Measurements from ENCODE around the gene MRPL42. TPM values are rescaled to one million over a fixed set of nuclear protein-coding genes. Genes with fewer than 3 reads are reported as not detected.

MRPL42 gene
- total and polyA plus RNA-seq, 2 experiments from 2014 or later, result 195 to 269 TPM

DNA sequence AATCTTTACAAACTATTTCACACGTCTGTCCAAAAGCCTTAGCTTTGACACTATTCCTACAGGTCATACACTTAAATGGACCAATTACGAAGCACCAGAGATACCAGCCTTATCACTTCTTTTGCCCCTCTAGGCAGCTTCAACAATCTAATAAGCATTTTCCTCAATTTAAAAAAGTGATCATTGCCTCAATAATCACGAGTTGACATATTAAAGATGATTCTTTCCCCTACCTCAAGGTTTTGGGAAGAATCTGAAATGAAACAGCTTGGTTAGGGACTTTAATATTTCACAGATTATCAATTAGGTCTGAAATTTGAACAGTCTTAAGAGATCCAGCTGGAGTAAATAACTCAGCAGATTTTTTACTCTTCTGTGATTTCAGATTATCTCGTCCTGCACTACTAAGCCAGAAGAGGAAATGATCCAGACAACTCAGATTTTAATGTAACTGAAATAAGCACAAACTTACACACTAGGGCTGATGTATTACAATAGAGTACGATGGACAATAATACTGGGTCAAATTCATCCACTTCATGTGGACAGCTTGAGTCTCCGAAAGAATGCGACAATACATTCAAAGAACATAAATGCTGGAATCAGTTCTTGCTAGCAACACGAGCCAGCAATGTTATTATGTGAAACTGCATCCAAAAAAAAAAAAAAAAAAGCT lies 41.4 kb upstream of the MRPL42 start:
- Histone ChIP-seq H4K20me1 (replicated peaks; ENCODE audit: insufficient read depth) (peaks cover 87% of the 10 kb centered on the region), H2AFZ (no peak overlapping the region), H3K27ac (ENCODE audit: low read depth) (no peak overlapping the region), H3K36me3 (ENCODE audit: insufficient read depth) (no peaks in the 10 kb centered on the region), H3K4me3 (no peak overlapping the region), H3K4me1 (ENCODE audit: insufficient read depth) (peaks cover 54% of the 10 kb centered on the region), H3K4me2 (peak overlapping the region; percentile 39; the same call in 1 of the 2 replicates), H3F3A (replicated peaks; ENCODE audit: low read depth) (no peaks in the 10 kb centered on the region), H3K79me2 (replicated peaks; ENCODE audit: insufficient read depth) (peaks cover 98% of the 10 kb centered on the region), H3K27me3 (ENCODE audit: insufficient read depth) (no peaks in the 10 kb centered on the region), H3K9me2 (ENCODE audit: insufficient read depth) (no peaks in the 10 kb centered on the region)
- ATAC-seq (no peak), DNase-seq (ENCODE audit: low spot score) (no peak)
- no peaks in the 10 kb centered on the region for H3K27me3 Mint-ChIP-seq (ENCODE audit: insufficient read depth, low read depth, poor library complexity)
- peak overlapping the region; percentile 17 for H3K27ac Mint-ChIP-seq
- H3K36me3 Mint-ChIP-seq (ENCODE audit: low read depth), result no peaks in the 10 kb centered on the region
- TF ChIP-seq CREB1 (CRISPR knock-in tag; IDR thresholded peaks at IDR 0.05; ENCODE audit: low read depth) (no peak), ZNF114 (CRISPR knock-in tag; IDR thresholded peaks at IDR 0.05) (no peak), NANOG (IDR thresholded peaks at IDR 0.05; ENCODE audit: borderline replicate concordance) (no peak), JUNB (IDR thresholded peaks at IDR 0.05; ENCODE audit: unreplicated experiment) (no peak), POLR2AphosphoS5 (IDR thresholded peaks at IDR 0.05; ENCODE audit: low read depth) (no peak), EZH2phosphoT487 (IDR thresholded peaks at IDR 0.05; ENCODE audit: unreplicated experiment) (no peak), ZNF331 (CRISPR knock-in tag; IDR thresholded peaks at IDR 0.05; ENCODE audit: low read depth) (no peak), STAT1 (IDR thresholded peaks at IDR 0.05; ENCODE audit: unreplicated experiment) (no peak), EZH2 (IDR thresholded peaks at IDR 0.05; ENCODE audit: low read depth, unreplicated experiment) (no peak)
- TF ChIP-seq, protein P1, sequence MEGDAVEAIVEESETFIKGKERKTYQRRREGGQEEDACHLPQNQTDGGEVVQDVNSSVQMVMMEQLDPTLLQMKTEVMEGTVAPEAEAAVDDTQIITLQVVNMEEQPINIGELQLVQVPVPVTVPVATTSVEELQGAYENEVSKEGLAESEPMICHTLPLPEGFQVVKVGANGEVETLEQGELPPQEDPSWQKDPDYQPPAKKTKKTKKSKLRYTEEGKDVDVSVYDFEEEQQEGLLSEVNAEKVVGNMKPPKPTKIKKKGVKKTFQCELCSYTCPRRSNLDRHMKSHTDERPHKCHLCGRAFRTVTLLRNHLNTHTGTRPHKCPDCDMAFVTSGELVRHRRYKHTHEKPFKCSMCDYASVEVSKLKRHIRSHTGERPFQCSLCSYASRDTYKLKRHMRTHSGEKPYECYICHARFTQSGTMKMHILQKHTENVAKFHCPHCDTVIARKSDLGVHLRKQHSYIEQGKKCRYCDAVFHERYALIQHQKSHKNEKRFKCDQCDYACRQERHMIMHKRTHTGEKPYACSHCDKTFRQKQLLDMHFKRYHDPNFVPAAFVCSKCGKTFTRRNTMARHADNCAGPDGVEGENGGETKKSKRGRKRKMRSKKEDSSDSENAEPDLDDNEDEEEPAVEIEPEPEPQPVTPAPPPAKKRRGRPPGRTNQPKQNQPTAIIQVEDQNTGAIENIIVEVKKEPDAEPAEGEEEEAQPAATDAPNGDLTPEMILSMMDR (conservative IDR thresholded peaks at IDR 0.05; ENCODE audit: low read depth in 2 of 2), result no peak
- TF ChIP-seq, protein P2, sequence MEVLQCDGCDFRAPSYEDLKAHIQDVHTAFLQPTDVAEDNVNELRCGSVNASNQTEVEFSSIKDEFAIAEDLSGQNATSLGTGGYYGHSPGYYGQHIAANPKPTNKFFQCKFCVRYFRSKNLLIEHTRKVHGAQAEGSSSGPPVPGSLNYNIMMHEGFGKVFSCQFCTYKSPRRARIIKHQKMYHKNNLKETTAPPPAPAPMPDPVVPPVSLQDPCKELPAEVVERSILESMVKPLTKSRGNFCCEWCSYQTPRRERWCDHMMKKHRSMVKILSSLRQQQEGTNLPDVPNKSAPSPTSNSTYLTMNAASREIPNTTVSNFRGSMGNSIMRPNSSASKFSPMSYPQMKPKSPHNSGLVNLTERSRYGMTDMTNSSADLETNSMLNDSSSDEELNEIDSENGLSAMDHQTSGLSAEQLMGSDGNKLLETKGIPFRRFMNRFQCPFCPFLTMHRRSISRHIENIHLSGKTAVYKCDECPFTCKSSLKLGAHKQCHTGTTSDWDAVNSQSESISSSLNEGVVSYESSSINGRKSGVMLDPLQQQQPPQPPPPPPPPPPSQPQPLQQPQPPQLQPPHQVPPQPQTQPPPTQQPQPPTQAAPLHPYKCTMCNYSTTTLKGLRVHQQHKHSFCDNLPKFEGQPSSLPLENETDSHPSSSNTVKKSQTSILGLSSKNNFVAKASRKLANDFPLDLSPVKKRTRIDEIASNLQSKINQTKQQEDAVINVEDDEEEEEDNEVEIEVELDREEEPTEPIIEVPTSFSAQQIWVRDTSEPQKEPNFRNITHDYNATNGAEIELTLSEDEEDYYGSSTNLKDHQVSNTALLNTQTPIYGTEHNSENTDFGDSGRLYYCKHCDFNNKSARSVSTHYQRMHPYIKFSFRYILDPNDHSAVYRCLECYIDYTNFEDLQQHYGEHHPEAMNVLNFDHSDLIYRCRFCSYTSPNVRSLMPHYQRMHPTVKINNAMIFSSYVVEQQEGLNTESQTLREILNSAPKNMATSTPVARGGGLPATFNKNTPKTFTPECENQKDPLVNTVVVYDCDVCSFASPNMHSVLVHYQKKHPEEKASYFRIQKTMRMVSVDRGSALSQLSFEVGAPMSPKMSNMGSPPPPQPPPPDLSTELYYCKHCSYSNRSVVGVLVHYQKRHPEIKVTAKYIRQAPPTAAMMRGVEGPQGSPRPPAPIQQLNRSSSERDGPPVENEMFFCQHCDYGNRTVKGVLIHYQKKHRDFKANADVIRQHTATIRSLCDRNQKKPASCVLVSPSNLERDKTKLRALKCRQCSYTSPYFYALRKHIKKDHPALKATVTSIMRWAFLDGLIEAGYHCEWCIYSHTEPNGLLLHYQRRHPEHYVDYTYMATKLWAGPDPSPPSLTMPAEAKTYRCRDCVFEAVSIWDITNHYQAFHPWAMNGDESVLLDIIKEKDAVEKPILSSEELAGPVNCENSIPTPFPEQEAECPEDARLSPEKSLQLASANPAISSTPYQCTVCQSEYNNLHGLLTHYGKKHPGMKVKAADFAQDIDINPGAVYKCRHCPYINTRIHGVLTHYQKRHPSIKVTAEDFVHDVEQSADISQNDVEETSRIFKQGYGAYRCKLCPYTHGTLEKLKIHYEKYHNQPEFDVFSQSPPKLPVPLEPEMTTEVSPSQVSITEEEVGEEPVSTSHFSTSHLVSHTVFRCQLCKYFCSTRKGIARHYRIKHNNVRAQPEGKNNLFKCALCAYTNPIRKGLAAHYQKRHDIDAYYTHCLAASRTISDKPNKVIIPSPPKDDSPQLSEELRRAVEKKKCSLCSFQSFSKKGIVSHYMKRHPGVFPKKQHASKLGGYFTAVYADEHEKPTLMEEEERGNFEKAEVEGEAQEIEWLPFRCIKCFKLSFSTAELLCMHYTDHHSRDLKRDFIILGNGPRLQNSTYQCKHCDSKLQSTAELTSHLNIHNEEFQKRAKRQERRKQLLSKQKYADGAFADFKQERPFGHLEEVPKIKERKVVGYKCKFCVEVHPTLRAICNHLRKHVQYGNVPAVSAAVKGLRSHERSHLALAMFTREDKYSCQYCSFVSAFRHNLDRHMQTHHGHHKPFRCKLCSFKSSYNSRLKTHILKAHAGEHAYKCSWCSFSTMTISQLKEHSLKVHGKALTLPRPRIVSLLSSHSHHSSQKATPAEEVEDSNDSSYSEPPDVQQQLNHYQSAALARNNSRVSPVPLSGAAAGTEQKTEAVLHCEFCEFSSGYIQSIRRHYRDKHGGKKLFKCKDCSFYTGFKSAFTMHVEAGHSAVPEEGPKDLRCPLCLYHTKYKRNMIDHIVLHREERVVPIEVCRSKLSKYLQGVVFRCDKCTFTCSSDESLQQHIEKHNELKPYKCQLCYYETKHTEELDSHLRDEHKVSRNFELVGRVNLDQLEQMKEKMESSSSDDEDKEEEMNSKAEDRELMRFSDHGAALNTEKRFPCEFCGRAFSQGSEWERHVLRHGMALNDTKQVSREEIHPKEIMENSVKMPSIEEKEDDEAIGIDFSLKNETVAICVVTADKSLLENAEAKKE (CRISPR knock-in tag; IDR thresholded peaks at IDR 0.05), result no peak
- TF ChIP-seq, protein P3, sequence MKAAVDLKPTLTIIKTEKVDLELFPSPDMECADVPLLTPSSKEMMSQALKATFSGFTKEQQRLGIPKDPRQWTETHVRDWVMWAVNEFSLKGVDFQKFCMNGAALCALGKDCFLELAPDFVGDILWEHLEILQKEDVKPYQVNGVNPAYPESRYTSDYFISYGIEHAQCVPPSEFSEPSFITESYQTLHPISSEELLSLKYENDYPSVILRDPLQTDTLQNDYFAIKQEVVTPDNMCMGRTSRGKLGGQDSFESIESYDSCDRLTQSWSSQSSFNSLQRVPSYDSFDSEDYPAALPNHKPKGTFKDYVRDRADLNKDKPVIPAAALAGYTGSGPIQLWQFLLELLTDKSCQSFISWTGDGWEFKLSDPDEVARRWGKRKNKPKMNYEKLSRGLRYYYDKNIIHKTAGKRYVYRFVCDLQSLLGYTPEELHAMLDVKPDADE (IDR thresholded peaks at IDR 0.05), result no peak
- TF ChIP-seq, protein P4, sequence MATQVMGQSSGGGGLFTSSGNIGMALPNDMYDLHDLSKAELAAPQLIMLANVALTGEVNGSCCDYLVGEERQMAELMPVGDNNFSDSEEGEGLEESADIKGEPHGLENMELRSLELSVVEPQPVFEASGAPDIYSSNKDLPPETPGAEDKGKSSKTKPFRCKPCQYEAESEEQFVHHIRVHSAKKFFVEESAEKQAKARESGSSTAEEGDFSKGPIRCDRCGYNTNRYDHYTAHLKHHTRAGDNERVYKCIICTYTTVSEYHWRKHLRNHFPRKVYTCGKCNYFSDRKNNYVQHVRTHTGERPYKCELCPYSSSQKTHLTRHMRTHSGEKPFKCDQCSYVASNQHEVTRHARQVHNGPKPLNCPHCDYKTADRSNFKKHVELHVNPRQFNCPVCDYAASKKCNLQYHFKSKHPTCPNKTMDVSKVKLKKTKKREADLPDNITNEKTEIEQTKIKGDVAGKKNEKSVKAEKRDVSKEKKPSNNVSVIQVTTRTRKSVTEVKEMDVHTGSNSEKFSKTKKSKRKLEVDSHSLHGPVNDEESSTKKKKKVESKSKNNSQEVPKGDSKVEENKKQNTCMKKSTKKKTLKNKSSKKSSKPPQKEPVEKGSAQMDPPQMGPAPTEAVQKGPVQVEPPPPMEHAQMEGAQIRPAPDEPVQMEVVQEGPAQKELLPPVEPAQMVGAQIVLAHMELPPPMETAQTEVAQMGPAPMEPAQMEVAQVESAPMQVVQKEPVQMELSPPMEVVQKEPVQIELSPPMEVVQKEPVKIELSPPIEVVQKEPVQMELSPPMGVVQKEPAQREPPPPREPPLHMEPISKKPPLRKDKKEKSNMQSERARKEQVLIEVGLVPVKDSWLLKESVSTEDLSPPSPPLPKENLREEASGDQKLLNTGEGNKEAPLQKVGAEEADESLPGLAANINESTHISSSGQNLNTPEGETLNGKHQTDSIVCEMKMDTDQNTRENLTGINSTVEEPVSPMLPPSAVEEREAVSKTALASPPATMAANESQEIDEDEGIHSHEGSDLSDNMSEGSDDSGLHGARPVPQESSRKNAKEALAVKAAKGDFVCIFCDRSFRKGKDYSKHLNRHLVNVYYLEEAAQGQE (IDR thresholded peaks at IDR 0.05; ENCODE audit: unreplicated experiment), result no peak
- H3K4me3 Mint-ChIP-seq, result no peak overlapping the region
- no peaks in the 10 kb centered on the region for H3K9me3 Mint-ChIP-seq
- peaks cover 66% of the 10 kb centered on the region for H3K4me1 Mint-ChIP-seq

All from GM23338 (cell line).